Measurements from ENCODE around the gene FCER2.

FCER2 gene

GRCh38 chr19:7744871-7745650, 43.1 kb upstream of the FCER2 start:
- DNase-seq (ENCODE audit: low read depth in 2 of 2), result no peak
- no peak for TF ChIP-seq CTCF (IDR thresholded peaks at IDR 0.05; ENCODE audit: low read depth, low read length)
- no peak overlapping the region for H3K4me3 ChIP-seq (replicated peaks in 1 of 2; ENCODE audit: low read depth in 2 of 2, low read length in 2 of 2)

GRCh38 chr19:7744199-7744786, 42.4 kb upstream of the FCER2 start:
- no peak for DNase-seq (ENCODE audit: low read depth in 2 of 2)
- H3K4me3 ChIP-seq (replicated peaks in 1 of 2; ENCODE audit: low read depth in 2 of 2, low read length in 2 of 2), result no peak overlapping the region
- TF ChIP-seq CTCF (IDR thresholded peaks at IDR 0.05; ENCODE audit: low read depth, low read length), result no peak

GRCh38 chr19:7743425-7743841, 41.5 kb upstream of the FCER2 start:
- H3K4me3 ChIP-seq (replicated peaks in 1 of 2; ENCODE audit: low read depth in 2 of 2, low read length in 2 of 2), result no peak overlapping the region
- DNase-seq (ENCODE audit: low read depth in 2 of 2), result no peak
- no peak for TF ChIP-seq CTCF (IDR thresholded peaks at IDR 0.05; ENCODE audit: low read depth, low read length)

GRCh38 chr19:7742991-7743390, 41.1 kb upstream of the FCER2 start:
- no peak for TF ChIP-seq CTCF (IDR thresholded peaks at IDR 0.05; ENCODE audit: low read depth, low read length)
- no peak overlapping the region for H3K4me3 ChIP-seq (replicated peaks in 1 of 2; ENCODE audit: low read depth in 2 of 2, low read length in 2 of 2)
- DNase-seq (ENCODE audit: low read depth in 2 of 2), result no peak

GRCh38 chr19:7742575-7742974, 40.6 kb upstream of the FCER2 start:
- no peak for TF ChIP-seq CTCF (IDR thresholded peaks at IDR 0.05; ENCODE audit: low read depth, low read length)

GRCh38 chr19:7740682-7741054, 38.7 kb upstream of the FCER2 start:
- no peak for TF ChIP-seq CTCF (IDR thresholded peaks at IDR 0.05; ENCODE audit: low read depth, low read length)
- DNase-seq (ENCODE audit: low read depth in 2 of 2), result no peak
- H3K4me3 ChIP-seq (replicated peaks in 1 of 2; ENCODE audit: low read depth in 2 of 2, low read length in 2 of 2), result no peak overlapping the region

More at GRCh38 chr19:7742575-7742974, 40.6 kb upstream of the FCER2 start:
- no peak overlapping the region for H3K4me3 ChIP-seq (replicated peaks in 1 of 2; ENCODE audit: low read depth in 2 of 2, low read length in 2 of 2)
- DNase-seq (ENCODE audit: low read depth in 2 of 2), result no peak

Data from cardiac fibroblast (primary cell).